SK-N-SH (cell line): ENCODE results near the gene ELP4. TPM values are rescaled to one million over a fixed set of nuclear protein-coding genes. Genes with fewer than 3 reads are reported as not detected.

Experiments used
- CTCF ChIA-PET: fragments of 300-600, 350-600 bp; formaldehyde crosslinking; extraction: SDS; loops from one replicate; lab custom pipeline; 2021; lab: Yijun Ruan, JAX
- POLR2A ChIA-PET: fragments of 350-600 bp; sonication (Branson Sonifier 250); formaldehyde crosslinking; extraction: SDS; loops from one replicate; lab custom pipeline; 2020; ENCODE audit warnings: antibody characterized with exemption, inconsistent platforms; lab: Yijun Ruan, JAX
- DNase-seq: peaks from one replicate; pipeline ENCODE4 v3.0.0; 2012
- H2AFZ ChIP-seq: fragments of 200-600 bp; sonication (generic); 2 replicates; pipeline ENCODE4 v1.8.1; 2016; ENCODE audit warnings: antibody characterized with exemption, mild to moderate bottlenecking, low read depth
- H3F3A ChIP-seq: fragments of 200-600 bp; sonication (generic); replicated peaks from 2 replicates; pipeline ENCODE3; 2016; ENCODE audit warnings: antibody characterized with exemption, mild to moderate bottlenecking; ENCODE audit not compliant: insufficient read depth
- H3K27ac ChIP-seq, 2 experiments: fragments of 200-500 bp in 1 of 2; fragments of 200-600 bp in 1 of 2; sonication (Bioruptor generic) in 1 of 2; sonication (generic), shearing (Covaris generic) in 1 of 2; 2 replicates each; pipeline versions ENCODE4 v1.5.1 to v1.6.1; 2014 to 2016; ENCODE audit warnings: low read depth in 2 of 2, inconsistent platforms in 1 of 2, low read length in 1 of 2, mild to moderate bottlenecking in 1 of 2, mixed read lengths in 1 of 2
- H3K27me3 ChIP-seq: fragments of 200-600 bp; sonication (generic), shearing (Covaris generic); 2 replicates; pipeline ENCODE4 v1.6.1; 2016; ENCODE audit warnings: mixed run types; ENCODE audit not compliant: insufficient read depth
- H3K36me3 ChIP-seq, 2 experiments: fragments of 200-500 bp in 1 of 2; fragments of 200-600 bp in 1 of 2; sonication (Bioruptor generic) in 1 of 2; sonication (generic) in 1 of 2; replicated peaks in 1 of 2; 2 replicates each; pipeline versions ENCODE3 to v1.5.1; 2014 to 2016; ENCODE audit warnings: low read length in 1 of 2, mild to moderate bottlenecking in 1 of 2; ENCODE audit not compliant: insufficient read depth in 2 of 2, control insufficient read depth in 1 of 2
- H3K4me1 ChIP-seq, 2 experiments: fragments of 200-500 bp in 1 of 2; fragments of 200-600 bp in 1 of 2; sonication (Bioruptor generic) in 1 of 2; sonication (generic), shearing (Covaris generic) in 1 of 2; 2 replicates each; pipeline versions ENCODE4 v1.5.1 to v1.6.1; 2014 to 2016; ENCODE audit warnings: low read depth in 1 of 2, low read length in 1 of 2, mixed run types in 1 of 2; ENCODE audit not compliant: insufficient read depth in 2 of 2, control insufficient read depth in 1 of 2
- H3K4me2 ChIP-seq: fragments of 200-600 bp; sonication (generic), shearing (Covaris generic); 2 replicates; pipeline ENCODE4 v1.6.1; 2017; ENCODE audit warnings: mixed run types
- H3K4me3 ChIP-seq, 2 experiments: fragments of 200-500 bp in 1 of 2; fragments of 200-600 bp in 1 of 2; sonication (Bioruptor generic) in 1 of 2; sonication (generic), shearing (Covaris generic) in 1 of 2; 2 replicates each; pipeline versions ENCODE4 v1.5.1 to v1.8.1; 2014 to 2016; ENCODE audit warnings: low read depth in 2 of 2, inconsistent platforms in 1 of 2, low read length in 1 of 2, mild to moderate bottlenecking in 1 of 2, mixed read lengths in 1 of 2, moderate library complexity in 1 of 2
- H3K79me2 ChIP-seq: fragments of 200-600 bp; sonication (generic); 2 replicates; pipeline ENCODE4 v1.8.1; 2017; ENCODE audit warnings: mild to moderate bottlenecking; ENCODE audit not compliant: insufficient read depth
- H3K9ac ChIP-seq: fragments of 200-600 bp; sonication (generic); 2 replicates; pipeline ENCODE4 v1.6.1; 2017; ENCODE audit warnings: mixed run types
- H3K9me2 ChIP-seq: fragments of 200-600 bp; sonication (generic); 2 replicates; pipeline ENCODE4 v1.6.1; 2017; ENCODE audit warnings: mixed run types
- H3K9me3 ChIP-seq: fragments of 200-600 bp; sonication (generic); 2 replicates; pipeline ENCODE4 v1.6.1; 2017; ENCODE audit warnings: mixed run types, mild to moderate bottlenecking, moderate library complexity
- H4K20me1 ChIP-seq: fragments of 200-600 bp; sonication (generic); 2 replicates; pipeline ENCODE4 v1.6.1; 2017; ENCODE audit warnings: mild to moderate bottlenecking, mixed run types; ENCODE audit not compliant: insufficient read depth
- CHD2 ChIP-seq: fragments of 150-350 bp; IDR thresholded peaks from 2 replicates; pipeline ENCODE4 v1.6.1; 2018; ENCODE audit warnings: low read length; ENCODE audit not compliant: partially characterized antibody
- FOSL2 ChIP-seq: IDR thresholded peaks from 2 replicates; pipeline ENCODE4 v1.4.0; 2012; ENCODE audit warnings: low read depth, mild to moderate bottlenecking, moderate library complexity, borderline replicate concordance
- JUND ChIP-seq: IDR thresholded peaks from 2 replicates; pipeline ENCODE4 v1.4.0; 2012
- MEF2A ChIP-seq: IDR thresholded peaks from 2 replicates; pipeline ENCODE4 v1.4.0; 2012; ENCODE audit warnings: low read depth, borderline replicate concordance
- MXI1 ChIP-seq: IDR thresholded peaks from 2 replicates; pipeline ENCODE4 v1.6.1; 2012; ENCODE audit warnings: mild to moderate bottlenecking, low read depth, low read length, improper control_type of control experiment
- NFIC ChIP-seq: IDR thresholded peaks from 2 replicates; pipeline ENCODE4 v1.4.0; 2012; ENCODE audit warnings: borderline replicate concordance
- POLR2AphosphoS5 ChIP-seq: IDR thresholded peaks from 2 replicates; pipeline ENCODE4 v1.6.1; 2012; ENCODE audit warnings: low read depth, low read length
- RAD21 ChIP-seq: IDR thresholded peaks from 2 replicates; pipeline ENCODE4 v1.6.1; 2012; ENCODE audit warnings: mild to moderate bottlenecking, low read length
- RCOR1 ChIP-seq: fragments of 150-350 bp; IDR thresholded peaks from 2 replicates; pipeline ENCODE4 v1.6.1; 2017; ENCODE audit warnings: antibody characterized with exemption, low read length
- RFX5 ChIP-seq: IDR thresholded peaks from 2 replicates; pipeline ENCODE4 v1.6.1; 2012; ENCODE audit warnings: mild to moderate bottlenecking, improper control_type of control experiment, low read length
- RXRA ChIP-seq: IDR thresholded peaks from 2 replicates; pipeline ENCODE4 v1.4.0; 2012; ENCODE audit warnings: low read depth, mild to moderate bottlenecking, borderline replicate concordance
- SIN3A ChIP-seq: IDR thresholded peaks from 2 replicates; pipeline ENCODE4 v1.6.1; 2012; ENCODE audit warnings: low read depth, mild to moderate bottlenecking, low read length, moderate library complexity, borderline replicate concordance
- SMC3 ChIP-seq: IDR thresholded peaks from 2 replicates; pipeline ENCODE4 v1.6.1; 2012; ENCODE audit warnings: low read depth, low read length, improper control_type of control experiment
- TCF12 ChIP-seq: IDR thresholded peaks from 2 replicates; pipeline ENCODE4 v1.4.0; 2012
- YY1 ChIP-seq: IDR thresholded peaks from 2 replicates; pipeline ENCODE4 v1.4.0; 2012; ENCODE audit warnings: low read depth, mild to moderate bottlenecking
- WGBS: methylation state at CpG from one replicate; pipeline ENCODE4 v1.1.6; 2017; ENCODE audit warnings: low lambda C conversion rate; 5-methylcytosine and 5-hydroxymethylcytosine counted together
- polyA plus RNA-seq, 3 experiments: library from polyadenylated mRNA; depleted of rRNA; stranded (reverse); fragments of >200 nt; gene quantifications; 2 replicates each; pipeline ENCODE4 v1.2.3, GENCODE V29; 2012
- TF ChIP-seq, protein P1 (sequence below): IDR thresholded peaks from 2 replicates; pipeline ENCODE4 v1.4.0; 2012; ENCODE audit warnings: low read depth, borderline replicate concordance
- TF ChIP-seq, protein P2 (sequence below): IDR thresholded peaks from 2 replicates; pipeline ENCODE4 v1.6.1; 2012; ENCODE audit warnings: mild to moderate bottlenecking, low read depth, low read length, moderate library complexity
- TF ChIP-seq, protein P3 (sequence below): IDR thresholded peaks from 2 replicates; pipeline ENCODE4 v1.4.0; 2012; ENCODE audit warnings: low read depth, borderline replicate concordance

The ELP4 gene
- polyA plus RNA-seq, 1 of the 3 experiments (the other 2 are of a cell fraction): 7.0 TPM

DNA sequence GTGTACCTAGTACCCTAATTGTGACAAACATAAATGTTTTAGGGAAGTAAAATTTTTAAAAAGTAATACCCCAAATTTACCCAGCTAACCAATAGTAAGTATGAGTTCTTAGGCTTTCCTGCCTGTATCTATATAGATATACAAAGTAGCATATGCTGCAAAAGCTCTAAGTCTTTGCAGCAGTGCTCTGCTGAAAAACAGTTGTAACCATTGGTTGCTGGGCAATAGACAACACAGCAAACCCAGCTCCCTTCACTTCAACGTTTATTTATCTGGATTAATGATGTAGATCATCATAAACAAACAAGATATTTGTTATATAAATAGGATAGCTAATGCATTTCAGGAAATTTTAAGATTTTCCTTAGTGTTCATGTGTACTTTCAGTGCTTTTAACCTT, 218.9 kb downstream of the ELP4 start:
- Histone ChIP-seq H3K4me1 (no peaks in the 10 kb centered on the region), H3F3A (no peaks in the 10 kb centered on the region), H3K9me3 (no peaks in the 10 kb centered on the region), H3K4me3 (no peak overlapping the region), H3K27me3 (no peaks in the 10 kb centered on the region), H4K20me1 (no peaks in the 10 kb centered on the region), H3K9ac (no peak overlapping the region), H3K4me2 (no peak overlapping the region), H2AFZ (no peak overlapping the region), H3K9me2 (no peaks in the 10 kb centered on the region), H3K79me2 (no peaks in the 10 kb centered on the region), H3K27ac (no peak overlapping the region), H3K36me3 (no peaks in the 10 kb centered on the region)
- whole genome bisulfite sequencing: 0% methylated on average over 1 of the region's 1 CpG
- TF ChIP-seq TCF12: no peak
- TF ChIP-seq FOSL2: no peak
- no peak for TF ChIP-seq MEF2A
- no peak for TF ChIP-seq YY1
- TF ChIP-seq NFIC: no peak
- no peak for TF ChIP-seq RAD21
- TF ChIP-seq SIN3A: no peak
- no peak for TF ChIP-seq CHD2
- no peak for TF ChIP-seq RCOR1
- no peak for TF ChIP-seq MXI1
- TF ChIP-seq, protein P1, sequence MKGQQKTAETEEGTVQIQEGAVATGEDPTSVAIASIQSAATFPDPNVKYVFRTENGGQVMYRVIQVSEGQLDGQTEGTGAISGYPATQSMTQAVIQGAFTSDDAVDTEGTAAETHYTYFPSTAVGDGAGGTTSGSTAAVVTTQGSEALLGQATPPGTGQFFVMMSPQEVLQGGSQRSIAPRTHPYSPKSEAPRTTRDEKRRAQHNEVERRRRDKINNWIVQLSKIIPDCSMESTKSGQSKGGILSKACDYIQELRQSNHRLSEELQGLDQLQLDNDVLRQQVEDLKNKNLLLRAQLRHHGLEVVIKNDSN: no peak
- TF ChIP-seq, protein P2, sequence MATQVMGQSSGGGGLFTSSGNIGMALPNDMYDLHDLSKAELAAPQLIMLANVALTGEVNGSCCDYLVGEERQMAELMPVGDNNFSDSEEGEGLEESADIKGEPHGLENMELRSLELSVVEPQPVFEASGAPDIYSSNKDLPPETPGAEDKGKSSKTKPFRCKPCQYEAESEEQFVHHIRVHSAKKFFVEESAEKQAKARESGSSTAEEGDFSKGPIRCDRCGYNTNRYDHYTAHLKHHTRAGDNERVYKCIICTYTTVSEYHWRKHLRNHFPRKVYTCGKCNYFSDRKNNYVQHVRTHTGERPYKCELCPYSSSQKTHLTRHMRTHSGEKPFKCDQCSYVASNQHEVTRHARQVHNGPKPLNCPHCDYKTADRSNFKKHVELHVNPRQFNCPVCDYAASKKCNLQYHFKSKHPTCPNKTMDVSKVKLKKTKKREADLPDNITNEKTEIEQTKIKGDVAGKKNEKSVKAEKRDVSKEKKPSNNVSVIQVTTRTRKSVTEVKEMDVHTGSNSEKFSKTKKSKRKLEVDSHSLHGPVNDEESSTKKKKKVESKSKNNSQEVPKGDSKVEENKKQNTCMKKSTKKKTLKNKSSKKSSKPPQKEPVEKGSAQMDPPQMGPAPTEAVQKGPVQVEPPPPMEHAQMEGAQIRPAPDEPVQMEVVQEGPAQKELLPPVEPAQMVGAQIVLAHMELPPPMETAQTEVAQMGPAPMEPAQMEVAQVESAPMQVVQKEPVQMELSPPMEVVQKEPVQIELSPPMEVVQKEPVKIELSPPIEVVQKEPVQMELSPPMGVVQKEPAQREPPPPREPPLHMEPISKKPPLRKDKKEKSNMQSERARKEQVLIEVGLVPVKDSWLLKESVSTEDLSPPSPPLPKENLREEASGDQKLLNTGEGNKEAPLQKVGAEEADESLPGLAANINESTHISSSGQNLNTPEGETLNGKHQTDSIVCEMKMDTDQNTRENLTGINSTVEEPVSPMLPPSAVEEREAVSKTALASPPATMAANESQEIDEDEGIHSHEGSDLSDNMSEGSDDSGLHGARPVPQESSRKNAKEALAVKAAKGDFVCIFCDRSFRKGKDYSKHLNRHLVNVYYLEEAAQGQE: no peak
- no peak for TF ChIP-seq RFX5
- no peak for TF ChIP-seq JUND
- no peak for TF ChIP-seq RXRA
- no peak for TF ChIP-seq POLR2AphosphoS5
- no peak for DNase-seq
- CTCF ChIA-PET: interaction anchor here (1.2 kb wide), 1 partner anchor 448 kb away, joined by 4 read pairs; no protein-coding TSS in a partner anchor
- POLR2A ChIA-PET: no interaction called here

DNA sequence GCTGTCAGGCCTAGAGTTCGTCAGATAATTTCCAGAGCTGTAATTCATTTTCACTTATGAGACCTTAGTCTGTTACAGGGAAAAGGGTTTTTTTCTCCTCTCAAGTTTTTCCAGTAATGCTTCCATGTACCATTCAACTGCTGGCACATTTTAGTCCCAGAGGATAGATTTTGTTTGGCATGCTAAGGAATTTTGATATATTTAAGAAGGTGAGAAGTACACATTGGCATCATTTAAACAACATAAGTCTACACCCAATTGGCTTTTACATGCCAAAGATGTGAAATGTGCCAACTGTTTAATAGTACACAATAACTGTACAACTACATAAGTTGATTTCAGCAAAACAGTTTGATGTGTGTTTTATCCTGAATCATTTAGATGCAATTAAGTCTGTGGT, 230.6 kb downstream of the ELP4 start:
- CTCF ChIA-PET: no interaction called here
- TF ChIP-seq, protein P3, sequence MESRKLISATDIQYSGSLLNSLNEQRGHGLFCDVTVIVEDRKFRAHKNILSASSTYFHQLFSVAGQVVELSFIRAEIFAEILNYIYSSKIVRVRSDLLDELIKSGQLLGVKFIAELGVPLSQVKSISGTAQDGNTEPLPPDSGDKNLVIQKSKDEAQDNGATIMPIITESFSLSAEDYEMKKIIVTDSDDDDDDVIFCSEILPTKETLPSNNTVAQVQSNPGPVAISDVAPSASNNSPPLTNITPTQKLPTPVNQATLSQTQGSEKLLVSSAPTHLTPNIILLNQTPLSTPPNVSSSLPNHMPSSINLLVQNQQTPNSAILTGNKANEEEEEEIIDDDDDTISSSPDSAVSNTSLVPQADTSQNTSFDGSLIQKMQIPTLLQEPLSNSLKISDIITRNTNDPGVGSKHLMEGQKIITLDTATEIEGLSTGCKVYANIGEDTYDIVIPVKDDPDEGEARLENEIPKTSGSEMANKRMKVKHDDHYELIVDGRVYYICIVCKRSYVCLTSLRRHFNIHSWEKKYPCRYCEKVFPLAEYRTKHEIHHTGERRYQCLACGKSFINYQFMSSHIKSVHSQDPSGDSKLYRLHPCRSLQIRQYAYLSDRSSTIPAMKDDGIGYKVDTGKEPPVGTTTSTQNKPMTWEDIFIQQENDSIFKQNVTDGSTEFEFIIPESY: no peak
- no peak for TF ChIP-seq RAD21
- no peak for TF ChIP-seq RCOR1
- no peak for TF ChIP-seq RXRA
- no peak for TF ChIP-seq POLR2AphosphoS5
- TF ChIP-seq JUND: no peak
- no peak for TF ChIP-seq MXI1
- TF ChIP-seq CHD2: no peak
- TF ChIP-seq SMC3: no peak
- TF ChIP-seq, protein P2: no peak
- no peak for TF ChIP-seq RFX5

More for the DNA sequence above, 230.6 kb downstream of the ELP4 start:
- H3K27me3 ChIP-seq: no peaks in the 10 kb centered on the region
- H3K4me1 ChIP-seq: no peaks in the 10 kb centered on the region
- no peaks in the 10 kb centered on the region for H3K9me2 ChIP-seq
- H3K36me3 ChIP-seq: no peaks in the 10 kb centered on the region
- WGBS: 26% methylated on average over 1 of the region's 1 CpG
- DNase-seq: no peak
- no peak overlapping the region for H3K4me3 ChIP-seq
- H3K9me3 ChIP-seq: no peaks in the 10 kb centered on the region
- no peak overlapping the region for H3K4me2 ChIP-seq
- H3K27ac ChIP-seq: no peak overlapping the region
- H4K20me1 ChIP-seq: no peaks in the 10 kb centered on the region
- no peaks in the 10 kb centered on the region for H3F3A ChIP-seq
- POLR2A ChIA-PET: no interaction called here
- H2AFZ ChIP-seq: no peak overlapping the region
- H3K9ac ChIP-seq: no peak overlapping the region
- no peaks in the 10 kb centered on the region for H3K79me2 ChIP-seq
